Glutamatergic neuron (in vitro differentiated cells): ENCODE measurements around the gene TACC2. TPM values are rescaled to one million over a fixed set of nuclear protein-coding genes. Genes with fewer than 3 reads are reported as not detected.
"Not testable (repeated sequence)": the region's sequence is repeated elsewhere in the genome, so short reads cannot be mapped to it uniquely, and the experiment has no call there.

ENCODE experiments used
- DNase-seq: peaks from one replicate; pipeline ENCODE4 v3.0.0; 2022
- H3K27ac Mint-ChIP-seq: one replicate; pipeline ENCODE4 v1.8.0; 2020; ENCODE audit warnings: mild to moderate bottlenecking, mixed read lengths, inconsistent platforms; ENCODE audit not compliant: unreplicated experiment
- H3K27me3 Mint-ChIP-seq: one replicate; pipeline ENCODE4 v1.8.0; 2020; ENCODE audit warnings: mild to moderate bottlenecking, moderate library complexity, mixed read lengths, inconsistent platforms; ENCODE audit not compliant: unreplicated experiment
- H3K36me3 Mint-ChIP-seq: one replicate; pipeline ENCODE4 v1.8.0; 2020; ENCODE audit warnings: mild to moderate bottlenecking, mixed read lengths, inconsistent platforms; ENCODE audit not compliant: unreplicated experiment
- H3K4me1 Mint-ChIP-seq: one replicate; pipeline ENCODE4 v1.8.0; 2020; ENCODE audit warnings: mild to moderate bottlenecking, low read depth, mixed read lengths, inconsistent platforms; ENCODE audit not compliant: unreplicated experiment
- H3K4me3 Mint-ChIP-seq: one replicate; pipeline ENCODE4 v1.8.0; 2020; ENCODE audit warnings: mild to moderate bottlenecking, mixed read lengths, inconsistent platforms; ENCODE audit not compliant: unreplicated experiment
- H3K9me3 Mint-ChIP-seq: one replicate; pipeline ENCODE4 v1.8.0; 2020; ENCODE audit warnings: mild to moderate bottlenecking, moderate library complexity, mixed read lengths, inconsistent platforms; ENCODE audit not compliant: unreplicated experiment
- total RNA-seq: library from RNA; stranded (reverse); fragmentation: NEBNext Ultra II Directional; extraction: Animal tissue kit (Norgen Biotek cat#: 25700); gene quantifications from one replicate; pipeline ENCODE4 v1.2.1, GENCODE V29; 2021; ENCODE audit not compliant: unreplicated experiment
- TF ChIP-seq, protein P1 (sequence below): fragments of 200-600 bp; sonication (generic); IDR thresholded peaks from one replicate; pipeline ENCODE4 v1.5.0; 2021; ENCODE audit not compliant: partially characterized antibody, unreplicated experiment

Gene TACC2
- total RNA-seq, 1 donor from 2014 or later, result 499 TPM

DNA sequence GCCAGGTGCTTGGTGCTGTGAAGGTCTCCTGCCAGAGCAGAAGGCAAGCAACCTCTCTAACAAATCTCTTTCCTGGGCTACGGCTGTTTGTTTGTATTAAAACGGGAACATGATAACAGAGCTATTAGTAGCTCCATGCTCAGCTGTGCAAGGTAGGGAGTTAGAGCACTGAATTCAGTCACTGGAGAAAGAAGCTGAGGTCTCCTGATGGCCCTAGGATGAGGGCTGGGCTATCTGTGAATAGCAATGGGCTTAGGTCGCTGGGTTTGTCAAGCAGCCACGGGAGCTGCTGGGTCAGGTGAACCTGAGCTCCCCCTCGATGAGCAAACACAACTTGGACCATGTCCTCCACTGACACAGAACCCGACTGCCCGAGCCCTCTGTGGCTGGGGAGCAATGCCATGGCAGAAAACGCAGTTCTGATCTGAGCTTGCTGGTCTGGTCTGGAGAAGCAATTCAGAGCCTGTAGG is 24.4 kb downstream of the TACC2 start:
- H3K36me3 Mint-ChIP-seq, result no peaks in the 10 kb centered on the region
- H3K9me3 Mint-ChIP-seq, result no peaks in the 10 kb centered on the region
- H3K27me3 Mint-ChIP-seq, result no peaks in the 10 kb centered on the region
- TF ChIP-seq, protein P1, sequence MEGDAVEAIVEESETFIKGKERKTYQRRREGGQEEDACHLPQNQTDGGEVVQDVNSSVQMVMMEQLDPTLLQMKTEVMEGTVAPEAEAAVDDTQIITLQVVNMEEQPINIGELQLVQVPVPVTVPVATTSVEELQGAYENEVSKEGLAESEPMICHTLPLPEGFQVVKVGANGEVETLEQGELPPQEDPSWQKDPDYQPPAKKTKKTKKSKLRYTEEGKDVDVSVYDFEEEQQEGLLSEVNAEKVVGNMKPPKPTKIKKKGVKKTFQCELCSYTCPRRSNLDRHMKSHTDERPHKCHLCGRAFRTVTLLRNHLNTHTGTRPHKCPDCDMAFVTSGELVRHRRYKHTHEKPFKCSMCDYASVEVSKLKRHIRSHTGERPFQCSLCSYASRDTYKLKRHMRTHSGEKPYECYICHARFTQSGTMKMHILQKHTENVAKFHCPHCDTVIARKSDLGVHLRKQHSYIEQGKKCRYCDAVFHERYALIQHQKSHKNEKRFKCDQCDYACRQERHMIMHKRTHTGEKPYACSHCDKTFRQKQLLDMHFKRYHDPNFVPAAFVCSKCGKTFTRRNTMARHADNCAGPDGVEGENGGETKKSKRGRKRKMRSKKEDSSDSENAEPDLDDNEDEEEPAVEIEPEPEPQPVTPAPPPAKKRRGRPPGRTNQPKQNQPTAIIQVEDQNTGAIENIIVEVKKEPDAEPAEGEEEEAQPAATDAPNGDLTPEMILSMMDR, result no peak
- peaks cover 2% of the 10 kb centered on the region for H3K4me1 Mint-ChIP-seq
- no peak overlapping the region for H3K4me3 Mint-ChIP-seq
- H3K27ac Mint-ChIP-seq, result no peak overlapping the region
- no peak for DNase-seq

DNA sequence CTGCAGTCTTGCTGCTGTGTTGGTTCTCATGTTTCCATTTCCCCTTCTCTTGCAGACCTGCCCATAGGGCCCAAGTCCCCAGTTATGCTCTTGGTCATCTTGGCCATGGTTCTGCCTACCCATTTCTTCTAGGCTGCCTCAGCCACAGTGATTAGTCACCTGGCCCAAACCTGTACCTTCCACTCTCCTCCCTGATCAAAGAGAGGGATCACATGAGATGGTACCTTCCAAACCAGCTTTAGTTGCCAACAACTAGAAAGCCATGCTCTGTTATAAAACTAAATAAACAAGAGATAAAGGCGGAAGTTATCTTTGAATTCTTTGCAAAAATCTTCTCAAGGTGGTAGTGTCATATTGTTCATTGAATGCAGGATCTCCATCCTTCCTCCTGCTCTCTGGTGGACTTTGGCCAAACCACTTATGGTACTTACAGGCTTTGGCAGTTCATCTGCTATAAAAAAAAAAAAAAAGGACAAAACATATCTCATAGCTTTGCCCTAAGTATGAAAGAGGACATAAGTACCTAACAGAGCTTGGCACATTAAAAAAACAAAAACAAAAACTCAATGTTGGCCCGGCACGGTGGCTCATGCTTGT is 25.8 kb downstream of the TACC2 start:
- peaks cover 4% of the 10 kb centered on the region for H3K4me1 Mint-ChIP-seq
- H3K9me3 Mint-ChIP-seq, result no peaks in the 10 kb centered on the region
- TF ChIP-seq, protein P1, result no peak
- no peak for DNase-seq
- no peak overlapping the region for H3K27ac Mint-ChIP-seq
- H3K36me3 Mint-ChIP-seq, result no peaks in the 10 kb centered on the region
- H3K27me3 Mint-ChIP-seq, result no peaks in the 10 kb centered on the region
- H3K4me3 Mint-ChIP-seq, result no peak overlapping the region

DNA sequence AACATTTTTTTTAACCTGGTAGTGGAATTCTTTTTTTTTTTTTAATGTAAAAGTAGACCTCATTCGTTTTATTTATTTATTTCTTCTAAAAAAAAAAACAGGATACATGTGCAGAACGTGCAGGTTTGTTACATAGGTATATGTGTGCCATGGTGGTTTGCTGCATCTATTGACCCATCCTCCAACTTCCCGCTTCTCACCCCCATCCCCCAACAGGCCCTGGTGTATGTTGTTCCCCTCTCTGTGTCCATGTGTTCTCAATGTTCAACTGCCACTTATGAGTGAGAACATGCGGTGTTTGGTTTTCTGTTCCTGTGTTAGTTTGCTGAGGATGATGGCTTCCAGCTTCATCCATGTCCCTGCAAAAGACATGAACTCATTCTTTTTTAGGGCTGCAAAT is 29.0 kb downstream of the TACC2 start:
- not testable (repeated sequence) for DNase-seq, H3K36me3 Mint-ChIP-seq, H3K4me1 Mint-ChIP-seq, H3K4me3 Mint-ChIP-seq, H3K27me3 Mint-ChIP-seq, H3K27ac Mint-ChIP-seq, H3K9me3 Mint-ChIP-seq

DNA sequence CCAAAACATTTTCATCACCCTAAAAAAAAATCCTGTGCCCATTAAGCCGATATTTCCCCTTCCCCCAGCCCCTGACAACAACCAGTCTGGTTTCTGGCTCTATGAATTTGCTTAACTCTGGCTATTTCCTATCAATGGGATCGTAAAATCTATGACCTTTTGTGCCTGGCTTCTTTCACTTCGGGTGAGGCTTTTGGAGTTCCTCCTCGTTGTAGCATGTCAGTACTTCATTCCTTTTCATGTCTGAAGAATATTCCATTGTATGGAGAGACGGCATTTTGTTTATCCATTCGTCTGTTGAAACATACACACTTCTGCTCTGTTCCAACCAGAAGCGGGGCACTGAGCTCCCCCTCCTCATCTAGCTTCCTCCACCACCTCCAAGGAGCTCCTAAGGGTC is 29.5 kb downstream of the TACC2 start:
- no peak for DNase-seq
- Mint-ChIP-seq H3K4me1 (peaks cover 4% of the 10 kb centered on the region), H3K27ac (no peak overlapping the region), H3K9me3 (no peaks in the 10 kb centered on the region), H3K36me3 (no peaks in the 10 kb centered on the region), H3K27me3 (no peaks in the 10 kb centered on the region), H3K4me3 (no peak overlapping the region)
- TF ChIP-seq, protein P1, result no peak

DNA sequence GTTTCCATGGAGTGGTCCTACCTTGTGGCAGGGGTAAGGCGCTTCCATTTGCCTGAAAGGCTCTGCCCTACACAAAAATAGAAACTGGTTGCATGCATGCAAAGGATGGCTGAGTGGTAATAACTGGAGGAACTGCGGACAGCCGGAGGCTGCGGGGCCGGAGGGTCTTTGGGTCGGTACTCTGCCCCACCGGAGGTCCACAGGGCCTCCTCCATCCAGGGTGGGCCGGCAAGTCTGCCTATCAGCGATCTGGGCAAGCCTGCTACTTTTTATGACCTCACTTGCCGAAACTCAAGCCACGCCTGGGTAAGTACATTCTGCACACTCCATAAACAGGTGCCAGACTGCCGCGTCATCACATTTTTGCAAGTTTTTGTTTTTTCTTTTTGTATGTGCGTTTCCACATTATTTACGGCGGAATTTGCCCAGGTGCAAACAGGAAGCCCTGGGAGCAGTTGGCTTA is 30.0 kb downstream of the TACC2 start:
- Mint-ChIP-seq H3K9me3 (no peaks in the 10 kb centered on the region), H3K4me3 (no peak overlapping the region), H3K4me1 (peaks cover 4% of the 10 kb centered on the region), H3K27ac (no peak overlapping the region), H3K27me3 (no peaks in the 10 kb centered on the region), H3K36me3 (no peaks in the 10 kb centered on the region)
- DNase-seq, result no peak
- TF ChIP-seq, protein P1, result no peak
